KMS-11 (cell line): ENCODE data around the gene MOB3B.

Experiments
- H2AFZ ChIP-seq: fragments of 200-600 bp; sonication (generic); 2 replicates; pipeline ENCODE4 v1.6.1; 2016; ENCODE audit warnings: antibody characterized with exemption, mixed run types, low read depth
- H3K27ac ChIP-seq: fragments of 200-600 bp; sonication (generic); 2 replicates; pipeline ENCODE4 v1.6.1; 2016; ENCODE audit warnings: mild to moderate bottlenecking, mixed run types
- H3K27me3 ChIP-seq: fragments of 200-600 bp; sonication (generic); 2 replicates; pipeline ENCODE4 v1.6.1; 2017; ENCODE audit warnings: mild to moderate bottlenecking, low read depth, mixed run types, moderate library complexity; ENCODE audit not compliant: insufficient read depth
- H3K36me3 ChIP-seq: fragments of 200-600 bp; sonication (generic); 2 replicates; pipeline ENCODE4 v1.6.1; 2017; ENCODE audit warnings: mild to moderate bottlenecking, mixed run types; ENCODE audit not compliant: insufficient read depth
- H3K4me1 ChIP-seq: fragments of 200-600 bp; sonication (generic); 2 replicates; pipeline ENCODE4 v1.6.1; 2016; ENCODE audit warnings: mild to moderate bottlenecking, low read depth, mixed run types; ENCODE audit not compliant: poor library complexity, severe bottlenecking
- H3K4me2 ChIP-seq: fragments of 200-600 bp; sonication (generic); 2 replicates; pipeline ENCODE4 v1.7.0; 2016; ENCODE audit warnings: mild to moderate bottlenecking, mixed run types
- H3K4me3 ChIP-seq: fragments of 200-600 bp; sonication (generic); IDR thresholded peaks from 2 replicates; pipeline ENCODE4 v1.6.1; 2017; ENCODE audit warnings: low read depth, low read length, mixed read lengths; ENCODE audit not compliant: insufficient read depth
- H3K79me2 ChIP-seq: fragments of 200-600 bp; sonication (generic); 2 replicates; pipeline ENCODE4 v1.6.1; 2016; ENCODE audit warnings: low read depth, mixed run types; ENCODE audit not compliant: insufficient read depth
- H3K9ac ChIP-seq: fragments of 200-600 bp; sonication (generic); 2 replicates; pipeline ENCODE4 v1.6.1; 2016; ENCODE audit warnings: mild to moderate bottlenecking, mixed run types
- H4K20me1 ChIP-seq: fragments of 200-600 bp; sonication (generic); 2 replicates; pipeline ENCODE4 v1.6.1; 2016; ENCODE audit warnings: mild to moderate bottlenecking, mixed run types; ENCODE audit not compliant: insufficient read depth
- TF ChIP-seq, protein P1 (sequence below): fragments of 200-600 bp; sonication (generic); conservative IDR thresholded peaks from 2 replicates; pipeline ENCODE4 v1.6.1; 2017; ENCODE audit warnings: low read depth, mild to moderate bottlenecking, antibody characterized with exemption, low read length, moderate library complexity, mixed read lengths

The MOB3B gene

DNA sequence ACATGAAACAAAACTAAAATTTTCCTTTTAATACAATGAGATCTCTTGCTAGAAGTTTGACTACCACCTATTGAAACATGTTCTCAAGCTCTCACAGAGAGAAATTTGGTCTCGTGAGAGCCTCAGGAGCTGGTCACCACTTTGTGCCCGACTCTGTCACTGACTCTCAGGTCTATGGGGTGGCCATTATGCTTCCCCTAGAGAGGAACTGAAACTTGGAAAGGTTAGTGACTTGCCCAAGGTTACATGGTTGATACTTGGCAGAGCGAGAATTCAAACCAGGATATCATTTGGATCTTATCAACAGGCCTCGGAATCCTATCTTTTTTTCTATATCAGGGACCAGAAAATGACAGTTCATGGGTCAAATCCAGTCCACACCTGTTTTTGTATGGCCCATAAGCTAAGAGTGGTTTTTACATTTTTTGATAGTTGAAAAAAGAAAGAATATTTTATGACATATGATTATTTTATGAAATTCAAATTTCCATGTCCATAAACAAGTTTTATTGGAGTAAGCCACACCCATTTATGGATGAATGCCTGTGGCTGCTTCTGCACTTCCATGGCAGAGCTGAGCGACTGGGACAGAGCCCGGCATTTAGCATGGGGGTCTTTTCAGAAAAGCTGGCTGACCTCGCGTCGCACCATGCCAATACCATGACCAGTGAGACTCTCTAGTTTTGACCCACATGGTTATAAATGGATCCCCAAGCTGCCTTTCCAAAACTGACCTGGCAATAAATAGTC, 187.9 kb downstream of the MOB3B start:
- H3K4me2 ChIP-seq: no peak overlapping the region
- no peaks in the 10 kb centered on the region for H3K27me3 ChIP-seq
- no peaks in the 10 kb centered on the region for H3K79me2 ChIP-seq
- no peak overlapping the region for H3K4me3 ChIP-seq
- TF ChIP-seq, protein P1, sequence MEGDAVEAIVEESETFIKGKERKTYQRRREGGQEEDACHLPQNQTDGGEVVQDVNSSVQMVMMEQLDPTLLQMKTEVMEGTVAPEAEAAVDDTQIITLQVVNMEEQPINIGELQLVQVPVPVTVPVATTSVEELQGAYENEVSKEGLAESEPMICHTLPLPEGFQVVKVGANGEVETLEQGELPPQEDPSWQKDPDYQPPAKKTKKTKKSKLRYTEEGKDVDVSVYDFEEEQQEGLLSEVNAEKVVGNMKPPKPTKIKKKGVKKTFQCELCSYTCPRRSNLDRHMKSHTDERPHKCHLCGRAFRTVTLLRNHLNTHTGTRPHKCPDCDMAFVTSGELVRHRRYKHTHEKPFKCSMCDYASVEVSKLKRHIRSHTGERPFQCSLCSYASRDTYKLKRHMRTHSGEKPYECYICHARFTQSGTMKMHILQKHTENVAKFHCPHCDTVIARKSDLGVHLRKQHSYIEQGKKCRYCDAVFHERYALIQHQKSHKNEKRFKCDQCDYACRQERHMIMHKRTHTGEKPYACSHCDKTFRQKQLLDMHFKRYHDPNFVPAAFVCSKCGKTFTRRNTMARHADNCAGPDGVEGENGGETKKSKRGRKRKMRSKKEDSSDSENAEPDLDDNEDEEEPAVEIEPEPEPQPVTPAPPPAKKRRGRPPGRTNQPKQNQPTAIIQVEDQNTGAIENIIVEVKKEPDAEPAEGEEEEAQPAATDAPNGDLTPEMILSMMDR: no peak
- H3K27ac ChIP-seq: no peak overlapping the region
- H3K9ac ChIP-seq: no peak overlapping the region
- H2AFZ ChIP-seq: no peak overlapping the region
- H3K4me1 ChIP-seq: no peaks in the 10 kb centered on the region
- H3K36me3 ChIP-seq: no peaks in the 10 kb centered on the region
- H4K20me1 ChIP-seq: no peaks in the 10 kb centered on the region

DNA sequence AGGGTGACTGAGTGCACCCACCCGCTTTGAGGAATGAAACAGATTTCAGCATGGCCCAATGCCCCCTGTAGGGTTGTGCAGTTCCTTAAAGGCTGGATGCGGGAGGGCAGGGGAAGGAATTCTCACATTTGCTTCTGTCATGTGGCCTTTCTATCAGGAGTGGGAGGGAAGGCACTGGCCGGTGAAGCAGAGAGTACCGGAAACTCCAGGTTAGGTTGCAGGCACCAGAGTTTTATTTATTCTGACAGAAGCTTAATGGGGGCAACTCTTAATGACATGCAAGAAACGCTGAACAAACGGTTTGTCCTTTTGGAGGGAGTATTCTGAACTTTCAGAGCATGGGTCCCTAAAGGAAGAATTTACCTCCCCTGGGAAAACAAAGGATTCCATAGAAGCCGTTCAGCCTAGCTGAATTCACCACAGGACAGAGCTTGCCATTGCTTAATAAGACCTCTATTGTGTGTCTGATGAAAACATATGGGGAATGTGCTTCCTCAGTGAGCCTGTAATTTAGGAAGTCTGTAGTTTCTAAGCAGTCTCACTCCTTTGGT, 188.6 kb downstream of the MOB3B start:
- Histone ChIP-seq H3K9ac (no peak overlapping the region), H3K4me2 (no peak overlapping the region), H3K27ac (no peak overlapping the region), H4K20me1 (no peaks in the 10 kb centered on the region), H3K4me3 (no peak overlapping the region), H2AFZ (no peak overlapping the region), H3K79me2 (no peaks in the 10 kb centered on the region), H3K36me3 (no peaks in the 10 kb centered on the region), H3K4me1 (no peaks in the 10 kb centered on the region), H3K27me3 (no peaks in the 10 kb centered on the region)
- TF ChIP-seq, protein P1: no peak

DNA sequence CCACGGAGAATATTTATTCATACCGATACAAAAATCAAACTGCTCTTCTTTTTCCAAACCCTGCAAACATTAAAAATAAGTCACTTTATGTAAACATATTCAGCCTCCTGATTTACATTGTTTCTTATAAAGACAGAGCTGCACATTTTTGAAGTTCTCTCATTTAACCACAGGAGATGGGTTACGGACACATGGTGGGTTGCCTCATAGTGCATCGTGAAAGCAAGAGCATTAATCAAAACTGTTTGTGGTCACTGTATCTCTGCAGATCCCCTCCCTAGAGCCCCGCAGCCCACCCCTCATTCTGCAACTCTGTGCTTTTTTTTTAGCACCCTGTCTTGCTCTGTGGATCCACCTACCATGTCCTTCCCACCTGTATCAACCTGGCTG, 189.3 kb downstream of the MOB3B start:
- no peaks in the 10 kb centered on the region for H3K79me2 ChIP-seq
- no peaks in the 10 kb centered on the region for H3K36me3 ChIP-seq
- no peak overlapping the region for H3K4me2 ChIP-seq
- H2AFZ ChIP-seq: no peak overlapping the region
- no peak overlapping the region for H3K9ac ChIP-seq
- H3K4me3 ChIP-seq: no peak overlapping the region
- H3K27me3 ChIP-seq: no peaks in the 10 kb centered on the region
- no peaks in the 10 kb centered on the region for H4K20me1 ChIP-seq
- TF ChIP-seq, protein P1: no peak
- no peak overlapping the region for H3K27ac ChIP-seq
- no peaks in the 10 kb centered on the region for H3K4me1 ChIP-seq

DNA sequence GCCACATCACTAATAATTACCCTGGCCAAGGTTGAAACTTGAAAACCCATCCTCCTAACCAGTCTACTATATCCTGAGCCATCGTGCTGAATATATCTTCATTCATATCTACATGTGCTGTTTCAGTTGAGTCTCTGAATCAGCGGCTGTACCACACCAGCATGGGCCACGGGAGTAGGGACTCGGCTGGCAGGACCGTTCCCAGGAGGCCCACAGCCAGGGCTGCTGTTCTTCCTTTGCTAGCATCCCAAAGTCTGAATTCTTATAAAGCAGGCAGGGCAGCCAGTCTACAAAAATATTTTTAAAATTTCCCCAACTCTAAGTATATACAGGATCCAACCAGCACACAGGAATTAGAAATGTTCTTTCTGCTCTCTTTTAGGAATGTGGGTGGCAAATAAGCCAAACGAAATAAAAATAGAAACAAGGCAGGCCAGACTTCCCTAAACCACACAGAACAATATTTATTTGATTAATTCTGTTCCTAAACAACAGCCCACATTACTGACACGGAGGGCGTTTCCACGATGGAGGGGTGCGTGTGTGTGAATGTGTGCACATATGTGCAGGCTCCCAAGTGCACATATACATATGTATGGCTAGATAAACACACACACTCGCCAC, 189.8 kb downstream of the MOB3B start:
- Histone ChIP-seq H3K9ac (no peak overlapping the region), H3K27ac (no peak overlapping the region), H3K4me1 (no peaks in the 10 kb centered on the region), H4K20me1 (no peaks in the 10 kb centered on the region), H2AFZ (no peak overlapping the region), H3K4me2 (no peak overlapping the region), H3K79me2 (no peaks in the 10 kb centered on the region), H3K4me3 (no peak overlapping the region), H3K27me3 (no peaks in the 10 kb centered on the region), H3K36me3 (no peaks in the 10 kb centered on the region)
- TF ChIP-seq, protein P1: no peak
